Gastroesophageal sphincter (tissue), 3 donors: ENCODE results near the gene RAB7B.

Source experiments
- CTCF ChIP-seq, 4 experiments: fragments of 200-600 bp in 2 of 4; fragments of 450-650 bp in 2 of 4; sonication (generic) in 1 of 4; IDR thresholded peaks; one replicate each; pipeline ENCODE4 v1.5.1; 2017 to 2019; ENCODE audit warnings: antibody characterized with exemption in 4 of 4, mild to moderate bottlenecking in 2 of 4, moderate library complexity in 2 of 4
- POLR2A ChIP-seq, 2 donors: fragments of 450-650 bp; IDR thresholded peaks; one replicate each; pipeline ENCODE4 v1.6.1; 2017; ENCODE audit warnings: antibody characterized with exemption in 2 of 2, mild to moderate bottlenecking in 2 of 2, moderate library complexity in 1 of 2

GRCh38 chr1:206021008-206021625 is 17.9 kb upstream of the RAB7B start:
- TF ChIP-seq POLR2A (IDR thresholded peaks at IDR 0.05): no peak
- no peak for TF ChIP-seq CTCF (IDR thresholded peaks at IDR 0.05)
